ENCODE results near the gene NKD1. TPM values are rescaled to one million over a fixed set of nuclear protein-coding genes. Genes with fewer than 3 reads are reported as not detected.

NKD1 gene
- total RNA-seq, 1 experiment from 2014 or later: 11.4 TPM

DNA sequence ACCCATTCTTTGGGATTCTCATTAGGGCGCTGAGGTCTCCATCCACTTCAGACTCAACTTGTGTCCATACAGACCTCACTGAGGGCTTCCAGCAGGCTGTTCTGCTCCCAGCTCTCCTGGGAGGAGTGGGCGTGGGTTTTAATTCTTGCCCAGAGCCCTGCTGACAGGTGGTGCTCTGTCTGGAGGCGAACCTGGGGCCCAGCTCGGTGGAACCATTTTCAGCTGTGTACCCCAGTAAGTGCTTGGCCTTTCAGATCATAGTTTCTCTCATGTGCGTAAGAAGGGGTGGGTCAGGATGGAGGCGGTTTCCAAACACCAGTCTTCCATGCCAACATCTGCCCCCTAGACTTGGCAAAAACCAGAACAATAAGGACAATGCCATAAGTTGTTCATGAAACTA is 21.4 kb upstream of the NKD1 start:
- H2AFZ ChIP-seq (ENCODE audit: low read depth, low read length, poor library complexity, severe bottlenecking): no peak overlapping the region
- H3K4me1 ChIP-seq (ENCODE audit: control insufficient read depth in 1 of 2, insufficient read depth in 2 of 2, low read length in 2 of 2): no peaks in the 10 kb centered on the region
- H3K9me2 ChIP-seq (ENCODE audit: insufficient read depth): no peaks in the 10 kb centered on the region
- peaks cover 0 to 8% of the 10 kb centered on the region in 2 experiments; a peak in 1 of 4 replicates for H3K9me3 ChIP-seq (ENCODE audit: control insufficient read depth in 1 of 2, insufficient read depth in 1 of 2, low read depth in 1 of 2, low read length in 2 of 2)
- H3K79me2 ChIP-seq (ENCODE audit: insufficient read depth, low read length): no peaks in the 10 kb centered on the region
- H3K27ac ChIP-seq (ENCODE audit: low read depth, low read length): no peak overlapping the region
- no peak overlapping the region for H3K4me2 ChIP-seq (ENCODE audit: low read length)
- intact Hi-C loops (cut with micrococcal nuclease): no loop called here
- ChIA-PET RAD21 (ENCODE audit: low non-redundant PET in 1 of 2, low total read pairs in 2 of 2, uncharacterized antibody in 2 of 2, unreplicated experiment in 2 of 2) (no interaction called here), CTCF (no interaction called here), POLR2A (no interaction called here)
- no peak overlapping the region for H3K9ac ChIP-seq (ENCODE audit: low read length)
- no peaks in the 10 kb centered on the region for H3K36me3 ChIP-seq (ENCODE audit: control insufficient read depth in 1 of 2, insufficient read depth in 2 of 2, low read length in 2 of 2)
- peaks cover under 1% of the 10 kb centered on the region; the same call in 1 of the 2 replicates for H3K27me3 ChIP-seq (ENCODE audit: insufficient read depth, low read length)
- no peak for DNase-seq (ENCODE audit: low read depth, low spot score)
- no TSS peak for BruUV-seq (replicated peaks)
- no peak overlapping the region for H3K4me3 ChIP-seq (replicated peaks in 1 of 2; ENCODE audit: low read depth in 1 of 2, low read length in 2 of 2)
- no peak for TF ChIP-seq SRF (IDR thresholded peaks at IDR 0.05; ENCODE audit: low read depth)
- TF ChIP-seq FOSL1 (IDR thresholded peaks at IDR 0.05; ENCODE audit: low read depth): no peak
- TF ChIP-seq, protein P1, sequence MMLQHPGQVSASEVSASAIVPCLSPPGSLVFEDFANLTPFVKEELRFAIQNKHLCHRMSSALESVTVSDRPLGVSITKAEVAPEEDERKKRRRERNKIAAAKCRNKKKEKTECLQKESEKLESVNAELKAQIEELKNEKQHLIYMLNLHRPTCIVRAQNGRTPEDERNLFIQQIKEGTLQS (IDR thresholded peaks at IDR 0.05): no peak
- TF ChIP-seq EZH2 (IDR thresholded peaks at IDR 0.05): no peak
- TF ChIP-seq, protein P2, sequence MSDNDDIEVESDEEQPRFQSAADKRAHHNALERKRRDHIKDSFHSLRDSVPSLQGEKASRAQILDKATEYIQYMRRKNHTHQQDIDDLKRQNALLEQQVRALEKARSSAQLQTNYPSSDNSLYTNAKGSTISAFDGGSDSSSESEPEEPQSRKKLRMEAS (IDR thresholded peaks at IDR 0.05): no peak
- no peak for TF ChIP-seq RAD21 (IDR thresholded peaks at IDR 0.05; ENCODE audit: low read depth)
- TF ChIP-seq JUND (IDR thresholded peaks at IDR 0.05): no peak
- TF ChIP-seq, protein P3, sequence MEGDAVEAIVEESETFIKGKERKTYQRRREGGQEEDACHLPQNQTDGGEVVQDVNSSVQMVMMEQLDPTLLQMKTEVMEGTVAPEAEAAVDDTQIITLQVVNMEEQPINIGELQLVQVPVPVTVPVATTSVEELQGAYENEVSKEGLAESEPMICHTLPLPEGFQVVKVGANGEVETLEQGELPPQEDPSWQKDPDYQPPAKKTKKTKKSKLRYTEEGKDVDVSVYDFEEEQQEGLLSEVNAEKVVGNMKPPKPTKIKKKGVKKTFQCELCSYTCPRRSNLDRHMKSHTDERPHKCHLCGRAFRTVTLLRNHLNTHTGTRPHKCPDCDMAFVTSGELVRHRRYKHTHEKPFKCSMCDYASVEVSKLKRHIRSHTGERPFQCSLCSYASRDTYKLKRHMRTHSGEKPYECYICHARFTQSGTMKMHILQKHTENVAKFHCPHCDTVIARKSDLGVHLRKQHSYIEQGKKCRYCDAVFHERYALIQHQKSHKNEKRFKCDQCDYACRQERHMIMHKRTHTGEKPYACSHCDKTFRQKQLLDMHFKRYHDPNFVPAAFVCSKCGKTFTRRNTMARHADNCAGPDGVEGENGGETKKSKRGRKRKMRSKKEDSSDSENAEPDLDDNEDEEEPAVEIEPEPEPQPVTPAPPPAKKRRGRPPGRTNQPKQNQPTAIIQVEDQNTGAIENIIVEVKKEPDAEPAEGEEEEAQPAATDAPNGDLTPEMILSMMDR (IDR thresholded peaks at IDR 0.05 in 2 of 3, conservative IDR thresholded peaks at IDR 0.05 in 1 of 3; ENCODE audit: borderline replicate concordance in 1 of 3, insufficient read depth in 1 of 3, low read depth in 2 of 3, low read length in 2 of 3): no peak
- no peaks in the 10 kb centered on the region for H4K20me1 ChIP-seq (ENCODE audit: insufficient read depth)
- no peak for ATAC-seq

DNA sequence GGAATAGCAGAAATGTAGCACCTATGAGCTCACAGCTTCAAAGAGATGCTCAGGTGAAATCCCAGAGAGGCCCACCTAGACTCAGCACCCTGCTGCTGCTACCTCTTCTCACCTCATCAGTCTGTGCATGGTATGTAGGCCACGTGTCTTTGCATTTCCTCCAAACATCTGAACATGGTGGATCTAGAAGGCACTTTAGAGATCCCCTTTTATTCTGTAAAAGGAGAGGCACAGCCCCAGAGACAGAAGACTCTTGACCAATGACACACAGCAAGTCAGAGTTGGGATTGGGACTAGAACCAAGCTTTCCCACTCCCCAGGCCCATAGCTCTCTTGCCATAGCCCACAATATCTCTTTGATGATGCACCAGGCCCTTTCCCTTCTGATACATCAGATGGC is 19.4 kb upstream of the NKD1 start:
- H3K9me2 ChIP-seq (ENCODE audit: insufficient read depth): no peaks in the 10 kb centered on the region
- H3K27me3 ChIP-seq (ENCODE audit: insufficient read depth, low read length): no peaks in the 10 kb centered on the region
- CTCF ChIA-PET: no interaction called here
- no peaks in the 10 kb centered on the region for H4K20me1 ChIP-seq (ENCODE audit: insufficient read depth)
- H3K79me2 ChIP-seq (ENCODE audit: insufficient read depth, low read length): no peaks in the 10 kb centered on the region
- no peak overlapping the region for H3K9ac ChIP-seq (ENCODE audit: low read length)
- H3K4me1 ChIP-seq (ENCODE audit: control insufficient read depth in 1 of 2, insufficient read depth in 2 of 2, low read length in 2 of 2): no peaks in the 10 kb centered on the region
- no peak overlapping the region for H3K27ac ChIP-seq (ENCODE audit: low read depth, low read length)
- no peak overlapping the region for H2AFZ ChIP-seq (ENCODE audit: low read depth, low read length, poor library complexity, severe bottlenecking)
- no peak overlapping the region for H3K4me2 ChIP-seq (ENCODE audit: low read length)
- H3K36me3 ChIP-seq (ENCODE audit: control insufficient read depth in 1 of 2, insufficient read depth in 2 of 2, low read length in 2 of 2): no peaks in the 10 kb centered on the region
- H3K9me3 ChIP-seq (ENCODE audit: control insufficient read depth in 1 of 2, insufficient read depth in 1 of 2, low read depth in 1 of 2, low read length in 2 of 2): peaks cover 0 to 8% of the 10 kb centered on the region in 2 experiments; a peak in 1 of 4 replicates
- RAD21 ChIA-PET (ENCODE audit: low non-redundant PET in 1 of 2, low total read pairs in 2 of 2, uncharacterized antibody in 2 of 2, unreplicated experiment in 2 of 2): no interaction called here
- intact Hi-C loops (cut with micrococcal nuclease): no loop called here
- DNase-seq (ENCODE audit: low read depth, low spot score) (no peak), ATAC-seq (no peak)
- no peak overlapping the region for H3K4me3 ChIP-seq (replicated peaks in 1 of 2; ENCODE audit: low read depth in 1 of 2, low read length in 2 of 2)
- BruUV-seq (replicated peaks): no TSS peak
- POLR2A ChIA-PET: no interaction called here
- TF ChIP-seq EZH2phosphoT487 (IDR thresholded peaks at IDR 0.05; ENCODE audit: borderline replicate concordance) (no peak), POLR2AphosphoS5 (IDR thresholded peaks at IDR 0.05; ENCODE audit: low read depth, low read length) (no peak), EGR1 (IDR thresholded peaks at IDR 0.05; ENCODE audit: low read depth) (no peak), EZH2 (IDR thresholded peaks at IDR 0.05) (no peak), CEBPB (IDR thresholded peaks at IDR 0.05; ENCODE audit: low read depth) (no peak), POLR2A (IDR thresholded peaks at IDR 0.05; ENCODE audit: borderline replicate concordance, extremely low read depth, insufficient read depth, insufficient read length) (no peak), ZNF274 (IDR thresholded peaks at IDR 0.05; ENCODE audit: low read depth, low read length) (no peak), SRF (IDR thresholded peaks at IDR 0.05; ENCODE audit: low read depth) (no peak), YY1 (IDR thresholded peaks at IDR 0.05; ENCODE audit: extremely low read depth, insufficient replicate concordance, low read depth, low read length) (no peak), CBX3 (IDR thresholded peaks at IDR 0.05; ENCODE audit: low read depth) (no peak), RAD21 (IDR thresholded peaks at IDR 0.05; ENCODE audit: low read depth) (no peak), ZFX (IDR thresholded peaks at IDR 0.05) (no peak), SP1 (IDR thresholded peaks at IDR 0.05; ENCODE audit: low read depth) (no peak)
- TF ChIP-seq, protein P2 (IDR thresholded peaks at IDR 0.05): no peak
